Measurements from ENCODE around the gene EFNA5.

EFNA5 gene

GRCh38 chr5:107523029-107523680 is 147.6 kb downstream of the EFNA5 start:
- TF ChIP-seq CTCF (conservative IDR thresholded peaks at IDR 0.05; ENCODE audit: low read depth, low read length), result no peak
- H4K20me1 ChIP-seq (ENCODE audit: insufficient read depth), result no peaks in the 10 kb centered on the region
- H2AFZ ChIP-seq (ENCODE audit: low read depth), result no peak overlapping the region
- no peaks in the 10 kb centered on the region for H3K4me1 ChIP-seq (ENCODE audit: low read depth, poor library complexity, severe bottlenecking)
- no peak overlapping the region for H3K4me2 ChIP-seq
- H3K27ac ChIP-seq, result no peak overlapping the region
- H3K79me2 ChIP-seq (ENCODE audit: insufficient read depth, low read depth), result no peaks in the 10 kb centered on the region
- no peaks in the 10 kb centered on the region for H3K27me3 ChIP-seq (ENCODE audit: insufficient read depth, low read depth)
- H3K9ac ChIP-seq, result no peak overlapping the region
- no peak overlapping the region for H3K4me3 ChIP-seq (IDR thresholded peaks at IDR 0.05; ENCODE audit: insufficient read depth, low read depth, low read length)
- no peaks in the 10 kb centered on the region for H3K36me3 ChIP-seq (ENCODE audit: insufficient read depth)

- TF ChIP-seq CTCF (conservative IDR thresholded peaks at IDR 0.05; ENCODE audit: low read depth, low read length), result no peak
- Histone ChIP-seq H3K79me2 (ENCODE audit: insufficient read depth, low read depth) (no peaks in the 10 kb centered on the region), H3K27me3 (ENCODE audit: insufficient read depth, low read depth) (no peaks in the 10 kb centered on the region), H2AFZ (ENCODE audit: low read depth) (no peak overlapping the region), H3K4me1 (ENCODE audit: low read depth, poor library complexity, severe bottlenecking) (no peaks in the 10 kb centered on the region), H3K36me3 (ENCODE audit: insufficient read depth) (no peaks in the 10 kb centered on the region), H3K4me2 (no peak overlapping the region), H3K27ac (no peak overlapping the region), H3K4me3 (IDR thresholded peaks at IDR 0.05; ENCODE audit: insufficient read depth, low read depth, low read length) (no peak overlapping the region), H4K20me1 (ENCODE audit: insufficient read depth) (no peaks in the 10 kb centered on the region), H3K9ac (no peak overlapping the region)
Observed at GRCh38 chr5:107522456-107522855, 148.3 kb downstream of the EFNA5 start.

GRCh38 chr5:107519900-107520354 is 150.8 kb downstream of the EFNA5 start:
- Histone ChIP-seq H3K4me3 (IDR thresholded peaks at IDR 0.05; ENCODE audit: insufficient read depth, low read depth, low read length) (no peak overlapping the region), H3K27ac (no peak overlapping the region), H3K4me1 (ENCODE audit: low read depth, poor library complexity, severe bottlenecking) (no peaks in the 10 kb centered on the region), H3K27me3 (ENCODE audit: insufficient read depth, low read depth) (no peaks in the 10 kb centered on the region), H3K36me3 (ENCODE audit: insufficient read depth) (no peaks in the 10 kb centered on the region), H3K79me2 (ENCODE audit: insufficient read depth, low read depth) (no peaks in the 10 kb centered on the region), H2AFZ (ENCODE audit: low read depth) (no peak overlapping the region), H3K9ac (no peak overlapping the region), H3K4me2 (no peak overlapping the region), H4K20me1 (ENCODE audit: insufficient read depth) (no peaks in the 10 kb centered on the region)
- TF ChIP-seq CTCF (conservative IDR thresholded peaks at IDR 0.05; ENCODE audit: low read depth, low read length), result no peak

- no peak overlapping the region for H3K4me2 ChIP-seq
- no peak overlapping the region for H3K4me3 ChIP-seq (IDR thresholded peaks at IDR 0.05; ENCODE audit: insufficient read depth, low read depth, low read length)
- H3K36me3 ChIP-seq (ENCODE audit: insufficient read depth), result no peaks in the 10 kb centered on the region
- no peaks in the 10 kb centered on the region for H4K20me1 ChIP-seq (ENCODE audit: insufficient read depth)
- TF ChIP-seq CTCF (conservative IDR thresholded peaks at IDR 0.05; ENCODE audit: low read depth, low read length), result no peak
- no peak overlapping the region for H3K9ac ChIP-seq
- no peaks in the 10 kb centered on the region for H3K4me1 ChIP-seq (ENCODE audit: low read depth, poor library complexity, severe bottlenecking)
- no peaks in the 10 kb centered on the region for H3K27me3 ChIP-seq (ENCODE audit: insufficient read depth, low read depth)
- no peak overlapping the region for H2AFZ ChIP-seq (ENCODE audit: low read depth)
- no peaks in the 10 kb centered on the region for H3K79me2 ChIP-seq (ENCODE audit: insufficient read depth, low read depth)
- H3K27ac ChIP-seq, result no peak overlapping the region
Observed at GRCh38 chr5:107518616-107519015, 152.1 kb downstream of the EFNA5 start.
